HG02981 (cell line): ENCODE data around the gene CYP4F3.
"Not testable (repeated sequence)": the region's sequence is repeated elsewhere in the genome, so short reads cannot be mapped to it uniquely, and the experiment has no call there.

Experiments
- ATAC-seq: cut with Tn5 transposase; IDR thresholded peaks from one replicate; pipeline ENCODE4 v1.9.1; 2021; ENCODE audit warnings: mild to moderate bottlenecking, moderate library complexity; ENCODE audit not compliant: unreplicated experiment

CYP4F3 gene

GRCh38 chr19:15666186-15666585 is 25.5 kb downstream of the CYP4F3 start:
- ATAC-seq, result no peak

- ATAC-seq, result no peak
Observed at GRCh38 chr19:15666883-15667282, 26.2 kb downstream of the CYP4F3 start.

- no peak for ATAC-seq
Observed at GRCh38 chr19:15669440-15669839, 28.7 kb downstream of the CYP4F3 start.

GRCh38 chr19:15669891-15670290 is 29.2 kb downstream of the CYP4F3 start:
- ATAC-seq, result no peak

GRCh38 chr19:15671237-15671821 is 30.6 kb downstream of the CYP4F3 start:
- no peak for ATAC-seq

- ATAC-seq, result no peak
Observed at GRCh38 chr19:15671891-15672579, 31.3 kb downstream of the CYP4F3 start.

GRCh38 chr19:15672580-15673175 is 32.0 kb downstream of the CYP4F3 start, which contains the start of gene CYP4F12:
CYP4F12 (plus strand) TSS chr19:15673087; CDS start chr19:15673530, 443 bp downstream.
- ATAC-seq, result no peak

GRCh38 chr19:15673176-15673654 is 32.5 kb downstream of the CYP4F3 start:
- ATAC-seq, result no peak

GRCh38 chr19:15675560-15675959 is 34.9 kb downstream of the CYP4F3 start:
- no peak for ATAC-seq

GRCh38 chr19:15679089-15679488 is 38.4 kb downstream of the CYP4F3 start:
- ATAC-seq, result no peak

GRCh38 chr19:15679865-15680264 is 39.2 kb downstream of the CYP4F3 start:
- ATAC-seq, result not testable (repeated sequence)

GRCh38 chr19:15680478-15681322 is 40.0 kb downstream of the CYP4F3 start:
- ATAC-seq, result no peak

GRCh38 chr19:15683411-15683810 is 42.7 kb downstream of the CYP4F3 start:
- no peak for ATAC-seq

- ATAC-seq, result no peak
Observed at GRCh38 chr19:15684828-15685227, 44.1 kb downstream of the CYP4F3 start.

GRCh38 chr19:15696654-15697194 is 56.0 kb downstream of the CYP4F3 start:
- no peak for ATAC-seq

GRCh38 chr19:15701757-15702533 is 61.2 kb downstream of the CYP4F3 start:
- ATAC-seq, result no peak

- ATAC-seq, result no peak
Observed at GRCh38 chr19:15702534-15702930, 61.8 kb downstream of the CYP4F3 start.
